Vagina (tissue), 2 donors: ENCODE measurements around the gene RYR3. TPM values are rescaled to one million over a fixed set of nuclear protein-coding genes. Genes with fewer than 3 reads are reported as not detected.

Source experiments
- DNase-seq, 2 donors: peaks; one replicate each; pipeline ENCODE4 v3.0.0-alpha.2; 2017; ENCODE audit errors: extremely low spot score in 2 of 2
- H3K27ac ChIP-seq: fragments of 200-600 bp; sonication (generic); one replicate; pipeline ENCODE4 v1.5.1; 2019
- H3K27me3 ChIP-seq: fragments of 200-600 bp; sonication (generic); one replicate; pipeline ENCODE4 v1.5.1; 2019
- H3K36me3 ChIP-seq, 2 donors: fragments of 200-600 bp; sonication (generic); one replicate each; pipeline ENCODE4 v1.5.1; 2017 to 2019
- H3K4me1 ChIP-seq: fragments of 200-600 bp; sonication (generic); one replicate; pipeline ENCODE4 v1.5.1; 2019
- H3K4me3 ChIP-seq, 2 donors: fragments of 200-600 bp; sonication (generic); 1 replicate in 1 of 2; 2 replicates in 1 of 2; pipeline ENCODE4 v1.5.1; 2016 to 2019
- H3K9me3 ChIP-seq: fragments of 200-600 bp; sonication (generic); one replicate; pipeline ENCODE4 v1.5.1; 2019
- POLR2A ChIP-seq, 2 donors: fragments of 450-650 bp; IDR thresholded peaks; one replicate each; pipeline ENCODE4 v1.6.1; 2017; ENCODE audit warnings: antibody characterized with exemption in 2 of 2, mild to moderate bottlenecking in 2 of 2, moderate library complexity in 2 of 2
- POLR2AphosphoS5 ChIP-seq, 2 donors: sonication (generic); formaldehyde crosslinking; IDR thresholded peaks; one replicate each; pipeline ENCODE4 v1.9.0; 2017; ENCODE audit warnings: antibody characterized with exemption in 2 of 2, mild to moderate bottlenecking in 2 of 2, low read depth in 1 of 2; ENCODE audit not compliant: insufficient read depth in 1 of 2
- intact Hi-C: fragments of 100-400 bp; cut with DNase I; formaldehyde crosslinking; loops from one replicate; pipeline ENCODE4 v1.15.1; 2023
- total RNA-seq: library from RNA; depleted of rRNA; stranded (reverse); fragments of >200 nt; gene quantifications from one replicate; pipeline ENCODE4 v1.2.3, GENCODE V29; 2016
- TF ChIP-seq, protein P1 (sequence below), 3 experiments: fragments of 450-650 bp in 2 of 3; fragments of 200-600 bp in 1 of 3; sonication (generic) in 1 of 3; IDR thresholded peaks; one replicate each; pipeline ENCODE4 v1.5.1; 2017 to 2019; ENCODE audit warnings: antibody characterized with exemption in 3 of 3, mild to moderate bottlenecking in 2 of 3, moderate library complexity in 2 of 3

The RYR3 gene
- total RNA-seq, 1 donor from 2014 or later: 16.5 TPM

GRCh38 chr15:33788906-33789540, 478.3 kb downstream of the RYR3 start:
- Histone ChIP-seq H3K36me3 (no peaks in the 10 kb centered on the region), H3K27me3 (no peaks in the 10 kb centered on the region), H3K27ac (peak overlapping the region; percentile 7), H3K4me1 (no peaks in the 10 kb centered on the region), H3K4me3 (no peak overlapping the region), H3K9me3 (no peaks in the 10 kb centered on the region)
- intact Hi-C loops: no loop called here
- DNase-seq: no peak
- no peak for TF ChIP-seq POLR2AphosphoS5 (IDR thresholded peaks at IDR 0.05; ENCODE audit: insufficient read depth in 1 of 2, low read depth in 1 of 2)
- no peak for TF ChIP-seq POLR2A (IDR thresholded peaks at IDR 0.05)
- TF ChIP-seq, protein P1, sequence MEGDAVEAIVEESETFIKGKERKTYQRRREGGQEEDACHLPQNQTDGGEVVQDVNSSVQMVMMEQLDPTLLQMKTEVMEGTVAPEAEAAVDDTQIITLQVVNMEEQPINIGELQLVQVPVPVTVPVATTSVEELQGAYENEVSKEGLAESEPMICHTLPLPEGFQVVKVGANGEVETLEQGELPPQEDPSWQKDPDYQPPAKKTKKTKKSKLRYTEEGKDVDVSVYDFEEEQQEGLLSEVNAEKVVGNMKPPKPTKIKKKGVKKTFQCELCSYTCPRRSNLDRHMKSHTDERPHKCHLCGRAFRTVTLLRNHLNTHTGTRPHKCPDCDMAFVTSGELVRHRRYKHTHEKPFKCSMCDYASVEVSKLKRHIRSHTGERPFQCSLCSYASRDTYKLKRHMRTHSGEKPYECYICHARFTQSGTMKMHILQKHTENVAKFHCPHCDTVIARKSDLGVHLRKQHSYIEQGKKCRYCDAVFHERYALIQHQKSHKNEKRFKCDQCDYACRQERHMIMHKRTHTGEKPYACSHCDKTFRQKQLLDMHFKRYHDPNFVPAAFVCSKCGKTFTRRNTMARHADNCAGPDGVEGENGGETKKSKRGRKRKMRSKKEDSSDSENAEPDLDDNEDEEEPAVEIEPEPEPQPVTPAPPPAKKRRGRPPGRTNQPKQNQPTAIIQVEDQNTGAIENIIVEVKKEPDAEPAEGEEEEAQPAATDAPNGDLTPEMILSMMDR (IDR thresholded peaks at IDR 0.05): no peak

DNA sequence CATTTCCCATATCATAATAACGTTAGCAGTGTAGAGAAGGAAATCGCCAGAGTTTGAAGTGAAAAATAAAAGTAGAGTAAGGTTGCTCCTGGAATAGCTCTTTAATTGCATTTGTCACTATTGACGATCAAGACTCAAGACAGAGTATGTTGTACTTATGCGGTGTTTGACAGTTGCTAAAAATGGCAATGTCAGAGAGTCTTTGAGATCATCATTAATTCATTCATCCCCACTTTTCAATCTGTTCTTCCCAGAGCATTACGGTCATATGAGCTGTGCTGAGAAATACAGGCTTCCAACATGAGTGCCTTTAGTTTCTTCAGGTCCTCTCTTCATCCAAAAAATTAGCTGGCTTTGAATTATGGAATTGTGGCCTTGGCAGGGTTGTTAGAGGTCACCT, 483.7 kb downstream of the RYR3 start:
- no peak overlapping the region for H3K4me3 ChIP-seq
- H3K36me3 ChIP-seq: no peaks in the 10 kb centered on the region
- H3K27me3 ChIP-seq: no peaks in the 10 kb centered on the region
- intact Hi-C loops: no loop called here
- H3K27ac ChIP-seq: no peak overlapping the region
- H3K4me1 ChIP-seq: no peaks in the 10 kb centered on the region
- no peak for TF ChIP-seq POLR2A (IDR thresholded peaks at IDR 0.05)
- no peak for TF ChIP-seq POLR2AphosphoS5 (IDR thresholded peaks at IDR 0.05; ENCODE audit: insufficient read depth in 1 of 2, low read depth in 1 of 2)
- TF ChIP-seq, protein P1 (IDR thresholded peaks at IDR 0.05): no peak
- DNase-seq: no peak
- no peaks in the 10 kb centered on the region for H3K9me3 ChIP-seq

GRCh38 chr15:33795070-33795469, 484.3 kb downstream of the RYR3 start:
- no peaks in the 10 kb centered on the region for H3K27me3 ChIP-seq
- no peak overlapping the region for H3K27ac ChIP-seq
- TF ChIP-seq POLR2A (IDR thresholded peaks at IDR 0.05) (no peak), POLR2AphosphoS5 (IDR thresholded peaks at IDR 0.05; ENCODE audit: insufficient read depth in 1 of 2, low read depth in 1 of 2) (no peak)
- TF ChIP-seq, protein P1 (IDR thresholded peaks at IDR 0.05): no peak
- H3K9me3 ChIP-seq: no peaks in the 10 kb centered on the region
- DNase-seq: no peak
- no peaks in the 10 kb centered on the region for H3K4me1 ChIP-seq
- H3K4me3 ChIP-seq: no peak overlapping the region
- intact Hi-C loops: no loop called here
- no peaks in the 10 kb centered on the region for H3K36me3 ChIP-seq

GRCh38 chr15:33797651-33798050, 486.9 kb downstream of the RYR3 start:
- intact Hi-C loops: no loop called here
- TF ChIP-seq POLR2A (IDR thresholded peaks at IDR 0.05): no peak
- TF ChIP-seq, protein P1 (IDR thresholded peaks at IDR 0.05): no peak
- TF ChIP-seq POLR2AphosphoS5 (IDR thresholded peaks at IDR 0.05; ENCODE audit: insufficient read depth in 1 of 2, low read depth in 1 of 2): no peak
- no peaks in the 10 kb centered on the region for H3K4me1 ChIP-seq
- H3K36me3 ChIP-seq: no peaks in the 10 kb centered on the region
- no peak overlapping the region for H3K4me3 ChIP-seq
- no peaks in the 10 kb centered on the region for H3K9me3 ChIP-seq
- H3K27me3 ChIP-seq: no peaks in the 10 kb centered on the region
- DNase-seq: no peak
- no peak overlapping the region for H3K27ac ChIP-seq

GRCh38 chr15:33801954-33802353, 491.2 kb downstream of the RYR3 start:
- H3K4me3 ChIP-seq: no peak overlapping the region
- no peak overlapping the region for H3K27ac ChIP-seq
- no peak for DNase-seq
- no peaks in the 10 kb centered on the region for H3K9me3 ChIP-seq
- intact Hi-C loops: no loop called here
- H3K4me1 ChIP-seq: no peaks in the 10 kb centered on the region
- H3K36me3 ChIP-seq: no peaks in the 10 kb centered on the region
- H3K27me3 ChIP-seq: no peaks in the 10 kb centered on the region
- TF ChIP-seq, protein P1 (IDR thresholded peaks at IDR 0.05): no peak
- TF ChIP-seq POLR2A (IDR thresholded peaks at IDR 0.05): no peak
